HEK293 (cell line): ENCODE measurements around the gene SNTA1.
A peak's percentile ranks its signal among the peaks of the same experiment; 100 is the strongest.

ENCODE experiments used
- CTCF ChIA-PET: fragments of 350-600 bp; formaldehyde crosslinking; extraction: SDS; loops from one replicate; lab custom pipeline; 2021; ENCODE audit warnings: antibody characterized with exemption; lab: Yijun Ruan, JAX
- POLR2A ChIA-PET: fragments of 300-600 bp; formaldehyde crosslinking; extraction: SDS; loops from one replicate; lab custom pipeline; 2020; ENCODE audit warnings: antibody characterized with exemption, inconsistent platforms; lab: Yijun Ruan, JAX
- H3K27ac ChIP-seq: fragments of 200-500 bp; sonication (Bioruptor generic); 2 replicates; pipeline ENCODE4 v1.5.1; 2014; ENCODE audit warnings: low read depth, low read length, control low read depth, inconsistent platforms; ENCODE audit errors: extremely low read depth
- H3K36me3 ChIP-seq, 2 experiments: fragments of 200-500 bp in 1 of 2; sonication (Bioruptor generic) in 1 of 2; 1 replicate in 1 of 2; 2 replicates in 1 of 2; pipeline ENCODE4 v1.5.1; 2014 to 2017; ENCODE audit warnings: inconsistent platforms in 2 of 2, low read length in 2 of 2; ENCODE audit not compliant: control insufficient read depth in 2 of 2, insufficient read depth in 1 of 2
- H3K4me1 ChIP-seq: fragments of 200-500 bp; sonication (Bioruptor generic); 2 replicates; pipeline ENCODE4 v1.5.1; 2014; ENCODE audit warnings: mild to moderate bottlenecking, low read length, inconsistent platforms; ENCODE audit not compliant: control insufficient read depth, insufficient read depth
- H3K4me3 ChIP-seq: 2 replicates; pipeline ENCODE4 v1.5.1; 2011; ENCODE audit warnings: low read depth, mild to moderate bottlenecking, control low read depth, low read length, moderate library complexity
- H3K9me3 ChIP-seq: fragments of 200-500 bp; sonication (Bioruptor generic); 2 replicates; pipeline ENCODE4 v1.5.1; 2014; ENCODE audit warnings: low read depth, low read length, inconsistent platforms; ENCODE audit not compliant: control insufficient read depth, insufficient read depth
- EGR2 ChIP-seq: fragments of 450-650 bp; formaldehyde crosslinking; IDR thresholded peaks from 2 replicates; pipeline ENCODE4 v1.5.1; 2016; ENCODE audit warnings: low read depth, missing biosample characterization, missing genetic modification characterization
- GLI2 ChIP-seq: fragments of 450-650 bp; formaldehyde crosslinking; IDR thresholded peaks from 2 replicates; pipeline ENCODE4; 2017; ENCODE audit warnings: missing biosample characterization, missing genetic modification characterization, low read depth, borderline replicate concordance
- KLF10 ChIP-seq: fragments of 450-650 bp; IDR thresholded peaks from 2 replicates; pipeline ENCODE4 v1.5.1; 2018; ENCODE audit warnings: missing biosample characterization, mild to moderate bottlenecking, missing genetic modification characterization
- KLF7 ChIP-seq: fragments of 450-650 bp; formaldehyde crosslinking; IDR thresholded peaks from 2 replicates; pipeline ENCODE4 v1.5.1; 2016; ENCODE audit warnings: missing biosample characterization, missing genetic modification characterization, borderline replicate concordance
- KLF8 ChIP-seq: fragments of 450-650 bp; formaldehyde crosslinking; IDR thresholded peaks from 2 replicates; pipeline ENCODE4 v1.5.1; 2016; ENCODE audit warnings: missing biosample characterization, missing genetic modification characterization
- PRDM1 ChIP-seq: fragments of 450-650 bp; formaldehyde crosslinking; IDR thresholded peaks from 2 replicates; pipeline ENCODE4; 2016; ENCODE audit warnings: missing biosample characterization, missing genetic modification characterization
- ZFHX2 ChIP-seq: fragments of 450-650 bp; formaldehyde crosslinking; conservative IDR thresholded peaks from 2 replicates; pipeline ENCODE4 v1.5.1; 2016; ENCODE audit warnings: missing biosample characterization, missing genetic modification characterization
- ZFP3 ChIP-seq: fragments of 450-650 bp; formaldehyde crosslinking; IDR thresholded peaks from 2 replicates; pipeline ENCODE4 v1.5.1; 2016; ENCODE audit warnings: low read depth, missing biosample characterization, missing genetic modification characterization
- ZIC2 ChIP-seq: fragments of 450-650 bp; formaldehyde crosslinking; IDR thresholded peaks from 2 replicates; pipeline ENCODE4 v1.5.1; 2016; ENCODE audit warnings: missing biosample characterization, missing genetic modification characterization
- ZNF174 ChIP-seq: fragments of 450-650 bp; formaldehyde crosslinking; IDR thresholded peaks from 2 replicates; pipeline ENCODE4 v1.5.0; 2017; ENCODE audit warnings: missing biosample characterization, mild to moderate bottlenecking, missing genetic modification characterization
- ZNF404 ChIP-seq: fragments of 450-650 bp; formaldehyde crosslinking; IDR thresholded peaks from 2 replicates; pipeline ENCODE4 v1.5.1; 2017; ENCODE audit warnings: missing biosample characterization, missing genetic modification characterization
- ZNF660 ChIP-seq: fragments of 450-650 bp; IDR thresholded peaks from 2 replicates; pipeline ENCODE4 v1.5.1; 2018; ENCODE audit warnings: missing biosample characterization, mild to moderate bottlenecking, missing genetic modification characterization
- ZNF707 ChIP-seq: fragments of 450-650 bp; formaldehyde crosslinking; IDR thresholded peaks from 2 replicates; pipeline ENCODE4 v1.5.1; 2016; ENCODE audit warnings: missing biosample characterization, missing genetic modification characterization
- TF ChIP-seq, protein P1 (sequence below): IDR thresholded peaks from 2 replicates; pipeline ENCODE4 v1.6.1; 2011; ENCODE audit warnings: mild to moderate bottlenecking, low read depth, low read length, borderline replicate concordance
- TF ChIP-seq, protein P2 (sequence below): fragments of 450-650 bp; formaldehyde crosslinking; IDR thresholded peaks from 2 replicates; pipeline ENCODE4 v1.5.0; 2017; ENCODE audit warnings: missing biosample characterization, missing genetic modification characterization, borderline replicate concordance

The SNTA1 gene

DNA sequence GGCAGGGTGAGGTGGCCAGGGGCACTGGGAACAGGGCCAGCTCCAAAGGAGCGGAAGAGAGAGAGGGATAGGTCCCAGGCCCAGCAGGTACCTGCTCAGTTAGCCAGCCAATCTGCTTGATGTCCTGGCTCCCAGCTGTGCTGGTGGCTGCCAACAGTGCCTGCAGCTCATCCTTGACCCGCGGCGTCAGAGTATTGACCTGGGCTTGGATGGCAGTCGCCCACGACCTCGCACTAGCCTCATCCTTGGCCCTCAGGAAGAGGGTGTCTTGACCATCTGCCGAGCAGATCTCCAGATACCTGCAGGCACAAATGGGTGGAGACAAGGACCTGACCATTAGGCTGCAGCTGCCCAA lies 31.1 kb downstream of the SNTA1 start:
- ChIA-PET POLR2A (interaction anchor here (1.5 kb wide), 1 partner anchor 11 kb away, joined by 4 read pairs; the partner anchor contains the start of gene CDK5RAP1), CTCF (no interaction called here)
- H3K27ac ChIP-seq = no peak overlapping the region
- no peak overlapping the region for H3K4me3 ChIP-seq
- H3K4me1 ChIP-seq = no peaks in the 10 kb centered on the region
- TF ChIP-seq ZIC2 (tag by site-specific recombination) = 0 out of 2 replicates have a peak, but pooled peaks have one; percentile 23
- TF ChIP-seq, protein P1, sequence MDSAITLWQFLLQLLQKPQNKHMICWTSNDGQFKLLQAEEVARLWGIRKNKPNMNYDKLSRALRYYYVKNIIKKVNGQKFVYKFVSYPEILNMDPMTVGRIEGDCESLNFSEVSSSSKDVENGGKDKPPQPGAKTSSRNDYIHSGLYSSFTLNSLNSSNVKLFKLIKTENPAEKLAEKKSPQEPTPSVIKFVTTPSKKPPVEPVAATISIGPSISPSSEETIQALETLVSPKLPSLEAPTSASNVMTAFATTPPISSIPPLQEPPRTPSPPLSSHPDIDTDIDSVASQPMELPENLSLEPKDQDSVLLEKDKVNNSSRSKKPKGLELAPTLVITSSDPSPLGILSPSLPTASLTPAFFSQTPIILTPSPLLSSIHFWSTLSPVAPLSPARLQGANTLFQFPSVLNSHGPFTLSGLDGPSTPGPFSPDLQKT = no peak
- H3K9me3 ChIP-seq = no peaks in the 10 kb centered on the region
- H3K36me3 ChIP-seq = peaks cover 0 to 56% of the 10 kb centered on the region in 2 experiments; a peak in 2 of 3 replicates

GRCh38 chr20:33411711-33412483 lies 31.7 kb downstream of the SNTA1 start:
- Histone ChIP-seq H3K36me3 (peaks cover 0 to 58% of the 10 kb centered on the region in 2 experiments; a peak in 2 of 3 replicates), H3K4me1 (no peaks in the 10 kb centered on the region), H3K27ac (no peak overlapping the region), H3K4me3 (no peak overlapping the region), H3K9me3 (no peaks in the 10 kb centered on the region)
- ChIA-PET POLR2A (interaction anchor here (0.6 to 1.5 kb wide), 2 partner anchors 11 to 454 kb away, joined by 3 to 4 read pairs; partner anchors contain the start of gene CDK5RAP1), CTCF (no interaction called here)
- TF ChIP-seq ZNF660 (tag by site-specific recombination) (no peak), KLF8 (no peak), ZFP3 (tag by site-specific recombination) (0 out of 2 replicates have a peak, but pooled peaks have one; percentile 63)

- Histone ChIP-seq H3K36me3 (peaks cover 0 to 58% of the 10 kb centered on the region in 2 experiments; a peak in 2 of 3 replicates), H3K4me3 (no peak overlapping the region), H3K9me3 (no peaks in the 10 kb centered on the region), H3K27ac (no peak overlapping the region), H3K4me1 (no peaks in the 10 kb centered on the region)
- ChIA-PET POLR2A (no interaction called here), CTCF (no interaction called here)
- TF ChIP-seq KLF10 (tag by site-specific recombination) (no peak), ZNF707 (tag by site-specific recombination) (no peak), ZNF174 (no peak), ZFHX2 (tag by site-specific recombination) (peak; percentile 92), PRDM1 (tag by site-specific recombination) (no peak), GLI2 (tag by site-specific recombination) (no peak), ZNF404 (tag by site-specific recombination) (no peak), EGR2 (peak; percentile 98), KLF7 (tag by site-specific recombination) (no peak)
- TF ChIP-seq, protein P2, sequence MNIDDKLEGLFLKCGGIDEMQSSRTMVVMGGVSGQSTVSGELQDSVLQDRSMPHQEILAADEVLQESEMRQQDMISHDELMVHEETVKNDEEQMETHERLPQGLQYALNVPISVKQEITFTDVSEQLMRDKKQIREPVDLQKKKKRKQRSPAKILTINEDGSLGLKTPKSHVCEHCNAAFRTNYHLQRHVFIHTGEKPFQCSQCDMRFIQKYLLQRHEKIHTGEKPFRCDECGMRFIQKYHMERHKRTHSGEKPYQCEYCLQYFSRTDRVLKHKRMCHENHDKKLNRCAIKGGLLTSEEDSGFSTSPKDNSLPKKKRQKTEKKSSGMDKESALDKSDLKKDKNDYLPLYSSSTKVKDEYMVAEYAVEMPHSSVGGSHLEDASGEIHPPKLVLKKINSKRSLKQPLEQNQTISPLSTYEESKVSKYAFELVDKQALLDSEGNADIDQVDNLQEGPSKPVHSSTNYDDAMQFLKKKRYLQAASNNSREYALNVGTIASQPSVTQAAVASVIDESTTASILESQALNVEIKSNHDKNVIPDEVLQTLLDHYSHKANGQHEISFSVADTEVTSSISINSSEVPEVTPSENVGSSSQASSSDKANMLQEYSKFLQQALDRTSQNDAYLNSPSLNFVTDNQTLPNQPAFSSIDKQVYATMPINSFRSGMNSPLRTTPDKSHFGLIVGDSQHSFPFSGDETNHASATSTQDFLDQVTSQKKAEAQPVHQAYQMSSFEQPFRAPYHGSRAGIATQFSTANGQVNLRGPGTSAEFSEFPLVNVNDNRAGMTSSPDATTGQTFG = no peak
Observed at GRCh38 chr20:33411242-33411641, 32.3 kb downstream of the SNTA1 start.
